A549 (cell line): ENCODE measurements around the gene POGLUT2. TPM values are rescaled to one million over a fixed set of nuclear protein-coding genes. Genes with fewer than 3 reads are reported as not detected.

Experiments used
- ATAC-seq, 2 experiments: fragments of 200-7000 bp in 1 of 2; fragments of >200 bp in 1 of 2; cut with Nextera tagmentation in 1 of 2; cut with Tn5 transposase in 1 of 2; 3 replicates each; pipeline versions ENCODE4 v1.8.0 to v1.9.1; 2018 to 2020; ENCODE audit warnings: mild to moderate bottlenecking in 1 of 2, moderate library complexity in 1 of 2
- CTCF ChIA-PET: fragments of 300-600 bp; sonication (Branson Sonifier 250); formaldehyde crosslinking; extraction: SDS; loops from one replicate; lab custom pipeline; 2021; ENCODE audit warnings: antibody characterized with exemption, inconsistent platforms; lab: Yijun Ruan, JAX
- POLR2A ChIA-PET: fragments of 350-600 bp; formaldehyde crosslinking; extraction: SDS; loops from one replicate; lab custom pipeline; 2021; ENCODE audit warnings: antibody characterized with exemption, inconsistent platforms; lab: Yijun Ruan, JAX
- DNase-seq, 2 experiments: peaks; one replicate each; pipeline versions ENCODE4 v3.0.0 to v3.0.0-alpha.2; 2011 to 2016; ENCODE audit warnings: low read depth in 1 of 2, low spot score in 1 of 2
- FAIRE-seq: peaks from 2 replicates; lab custom pipeline; 2011; peaks lifted over from hg19 to GRCh38; lab: Jason Lieb, UNC
- H3K27ac ChIP-seq, 2 experiments: fragments of >200 bp; sonication (Bioruptor Twin); formaldehyde crosslinking; 3 replicates each; pipeline ENCODE4 v1.5.1; 2016 to 2017
- H3K4me1 ChIP-seq: fragments of >200 bp; sonication (Bioruptor Twin); formaldehyde crosslinking; 3 replicates; pipeline ENCODE4 v1.6.1; 2016
- H3K4me2 ChIP-seq: fragments of >200 bp; sonication (Bioruptor Twin); formaldehyde crosslinking; 3 replicates; pipeline ENCODE4 v1.6.1; 2016
- H3K4me3 ChIP-seq: fragments of >200 bp; sonication (Bioruptor Twin); formaldehyde crosslinking; 3 replicates; pipeline ENCODE4 v1.5.1; 2016
- H3K9me3 ChIP-seq: fragments of >200 bp; sonication (Bioruptor Twin); formaldehyde crosslinking; 3 replicates; pipeline ENCODE4 v1.6.1; 2016
- CBX2 ChIP-seq: fragments of 200-600 bp; sonication (generic); IDR thresholded peaks from 2 replicates; pipeline ENCODE4 v1.6.1; 2016; ENCODE audit warnings: low read depth, mild to moderate bottlenecking, borderline replicate concordance
- CEBPB ChIP-seq, 2 experiments: fragments of >200 bp in 1 of 2; sonication (Bioruptor Twin) in 1 of 2; formaldehyde crosslinking in 1 of 2; IDR thresholded peaks; 2 replicates each; pipeline ENCODE4 v1.6.1; 2012 to 2016
- CHD2 ChIP-seq: fragments of 150-350 bp; IDR thresholded peaks from 2 replicates; pipeline ENCODE4 v1.6.1; 2014; ENCODE audit warnings: low read length; ENCODE audit not compliant: partially characterized antibody
- E2F6 ChIP-seq: IDR thresholded peaks from 2 replicates; pipeline ENCODE4 v1.6.1; 2012; ENCODE audit warnings: low read depth, borderline replicate concordance
- EHF ChIP-seq: fragments of 250-450 bp; sonication (Bioruptor Pico); IDR thresholded peaks from 2 replicates; pipeline ENCODE4 v1.5.0; 2020; ENCODE audit warnings: mild to moderate bottlenecking
- EHMT2 ChIP-seq: fragments of 200-600 bp; sonication (generic); IDR thresholded peaks from 2 replicates; pipeline ENCODE4 v1.6.1; 2016; ENCODE audit warnings: antibody characterized with exemption, low read depth, mild to moderate bottlenecking, moderate library complexity
- EP300 ChIP-seq, 2 experiments: fragments of >200 bp; sonication (Bioruptor Twin); formaldehyde crosslinking; IDR thresholded peaks; 2 replicates in 1 of 2; 3 replicates in 1 of 2; pipeline ENCODE4 v1.6.1; 2016 to 2017
- ESRRA ChIP-seq: fragments of 150-350 bp; IDR thresholded peaks from 2 replicates; pipeline ENCODE4 v1.6.1; 2014; ENCODE audit warnings: mild to moderate bottlenecking, low read length, borderline replicate concordance
- FOSB ChIP-seq: fragments of 250-450 bp; sonication (Bioruptor Pico); IDR thresholded peaks from 2 replicates; pipeline ENCODE4 v1.5.0; 2020; ENCODE audit warnings: mild to moderate bottlenecking, moderate library complexity
- FOSL2 ChIP-seq, 2 experiments: fragments of 450-650 bp in 1 of 2; fragments of >200 bp in 1 of 2; sonication (Bioruptor Twin) in 1 of 2; formaldehyde crosslinking; IDR thresholded peaks; 2 replicates each; pipeline versions ENCODE4 v1.5.0 to v1.6.1; 2016 to 2020; ENCODE audit warnings: mild to moderate bottlenecking in 1 of 2, moderate library complexity in 1 of 2
- FOXS1 ChIP-seq: fragments of 250-450 bp; sonication (Bioruptor Pico); IDR thresholded peaks from 2 replicates; pipeline ENCODE4 v1.5.0; 2020; ENCODE audit warnings: mild to moderate bottlenecking, moderate library complexity
- GATA3 ChIP-seq: IDR thresholded peaks from 2 replicates; pipeline ENCODE4 v1.6.1; 2012; ENCODE audit warnings: borderline replicate concordance
- HES2 ChIP-seq: fragments of >200 bp; sonication (Bioruptor Twin); formaldehyde crosslinking; IDR thresholded peaks from 2 replicates; pipeline ENCODE4 v1.6.1; 2016
- HOXA7 ChIP-seq: fragments of 250-450 bp; sonication (Bioruptor Pico); IDR thresholded peaks from 2 replicates; pipeline ENCODE4 v1.5.0; 2020; ENCODE audit warnings: mild to moderate bottlenecking, moderate library complexity
- HOXB13 ChIP-seq: fragments of 250-450 bp; sonication (Bioruptor Pico); IDR thresholded peaks from 2 replicates; pipeline ENCODE4 v1.5.0; 2020; ENCODE audit warnings: low read depth, mild to moderate bottlenecking, moderate library complexity
- KDM1A ChIP-seq: fragments of 200-600 bp; sonication (generic); IDR thresholded peaks from 2 replicates; pipeline ENCODE4 v1.6.1; 2016; ENCODE audit warnings: low read depth, mild to moderate bottlenecking
- MAFK ChIP-seq: fragments of 450-650 bp; IDR thresholded peaks from 2 replicates; pipeline ENCODE4 v1.6.1; 2014; ENCODE audit not compliant: partially characterized antibody
- NR3C1 ChIP-seq: fragments of >200 bp; sonication (Bioruptor Twin); formaldehyde crosslinking; IDR thresholded peaks from 3 replicates; pipeline ENCODE4 v1.6.1; 2017
- POLR2A ChIP-seq: IDR thresholded peaks from 2 replicates; pipeline ENCODE4 v1.6.1; 2012; ENCODE audit warnings: mild to moderate bottlenecking, low read length
- POLR2AphosphoS2 ChIP-seq: conservative IDR thresholded peaks from 2 replicates; pipeline ENCODE4 v1.6.1; 2012; ENCODE audit warnings: low read length, improper control_type of control experiment, inconsistent platforms
- RARB ChIP-seq: fragments of 250-450 bp; sonication (Bioruptor Pico); IDR thresholded peaks from 2 replicates; pipeline ENCODE4 v1.8.0; 2021; ENCODE audit warnings: mild to moderate bottlenecking, moderate library complexity
- RCOR1 ChIP-seq: fragments of 150-350 bp; IDR thresholded peaks from 2 replicates; pipeline ENCODE4 v1.6.1; 2014; ENCODE audit warnings: antibody characterized with exemption, low read length, low read depth
- RFX5 ChIP-seq: fragments of 450-650 bp; IDR thresholded peaks from 2 replicates; pipeline ENCODE4 v1.7.1; 2014; ENCODE audit warnings: antibody characterized with exemption, mild to moderate bottlenecking, moderate library complexity
- RNF2 ChIP-seq: fragments of 200-600 bp; sonication (generic); IDR thresholded peaks from 2 replicates; pipeline ENCODE4 v1.6.1; 2016; ENCODE audit warnings: low read depth, mild to moderate bottlenecking, antibody characterized with exemption, moderate library complexity, borderline replicate concordance
- SMC3 ChIP-seq: fragments of >200 bp; sonication (Bioruptor Twin); formaldehyde crosslinking; IDR thresholded peaks from 3 replicates; pipeline ENCODE4 v1.6.1; 2018; ENCODE audit warnings: inconsistent platforms
- SREBF2 ChIP-seq: fragments of 450-650 bp; IDR thresholded peaks from 2 replicates; pipeline ENCODE4 v1.6.1; 2014; ENCODE audit warnings: mild to moderate bottlenecking, moderate library complexity
- ZSCAN20 ChIP-seq: fragments of 250-450 bp; sonication (Bioruptor Pico); IDR thresholded peaks from 2 replicates; pipeline ENCODE4 v1.8.0; 2022; ENCODE audit warnings: mild to moderate bottlenecking, moderate library complexity
- WGBS: methylation state at CpG from one replicate; pipeline ENCODE4 v1.1.6; 2017; ENCODE audit errors: missing lambda C conversion rate; 5-methylcytosine and 5-hydroxymethylcytosine counted together
- polyA plus RNA-seq, 4 experiments: library from polyadenylated mRNA; depleted of rRNA in 3 of 4; stranded (reverse); fragments of >200 nt; fragmentation: RNase III in 1 of 4; extraction: RNeasy Plus Mini Kit Qiagen cat#74134 plus additional on column Dnase treatment in 1 of 4; gene quantifications; 2 replicates in 3 of 4; 3 replicates in 1 of 4; pipeline ENCODE4 v1.2.3, GENCODE V29; 2011 to 2017
- TF ChIP-seq, protein P1 (sequence below): fragments of 450-650 bp; IDR thresholded peaks from 2 replicates; pipeline ENCODE4 v1.6.1; 2014; ENCODE audit warnings: antibody characterized with exemption
- TF ChIP-seq, protein P2 (sequence below): fragments of 150-350 bp; IDR thresholded peaks from 2 replicates; pipeline ENCODE4 v1.6.1; 2014; ENCODE audit warnings: low read depth, mild to moderate bottlenecking, low read length

POGLUT2 gene
- polyA plus RNA-seq, 2 of the 4 experiments (the other 2 are of a cell fraction) = 5.3 to 9.1 TPM

DNA sequence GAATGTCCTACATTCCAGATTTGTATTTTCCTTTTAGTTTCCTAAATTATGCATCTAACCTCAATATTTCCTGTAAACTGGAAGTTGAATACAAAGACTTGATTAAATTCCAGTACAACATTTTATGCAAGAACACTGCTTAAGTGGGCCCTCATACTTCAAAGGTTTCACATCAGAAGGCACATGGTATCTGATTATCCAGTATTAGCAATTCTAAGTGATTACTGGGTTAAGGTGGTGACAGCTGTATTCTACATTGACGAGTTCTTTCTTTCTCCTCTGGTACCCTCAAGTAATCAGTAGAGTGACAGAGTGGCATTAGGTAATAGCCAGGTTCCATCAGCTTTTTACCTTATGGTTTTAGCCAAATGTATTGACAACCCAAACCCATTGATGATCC is 18.5 kb upstream of the POGLUT2 start:
- Histone ChIP-seq H3K4me3 (no peak overlapping the region), H3K4me1 (no peaks in the 10 kb centered on the region), H3K4me2 (no peak overlapping the region), H3K27ac (no peak overlapping the region), H3K9me3 (no peaks in the 10 kb centered on the region)
- no peak for FAIRE-seq
- no peak for TF ChIP-seq ESRRA
- TF ChIP-seq RCOR1 = no peak
- no peak for TF ChIP-seq RFX5
- no peak for TF ChIP-seq POLR2A
- DNase-seq = no peak
- POLR2A ChIA-PET = no interaction called here
- CTCF ChIA-PET = interaction anchor here (0.6 kb wide), 1 partner anchor 220 kb away, joined by 3 read pairs; the partner anchor contains the start of gene TPP2
- 100% methylated on average over 1 of the region's 1 CpG for WGBS
- no peak for ATAC-seq

DNA sequence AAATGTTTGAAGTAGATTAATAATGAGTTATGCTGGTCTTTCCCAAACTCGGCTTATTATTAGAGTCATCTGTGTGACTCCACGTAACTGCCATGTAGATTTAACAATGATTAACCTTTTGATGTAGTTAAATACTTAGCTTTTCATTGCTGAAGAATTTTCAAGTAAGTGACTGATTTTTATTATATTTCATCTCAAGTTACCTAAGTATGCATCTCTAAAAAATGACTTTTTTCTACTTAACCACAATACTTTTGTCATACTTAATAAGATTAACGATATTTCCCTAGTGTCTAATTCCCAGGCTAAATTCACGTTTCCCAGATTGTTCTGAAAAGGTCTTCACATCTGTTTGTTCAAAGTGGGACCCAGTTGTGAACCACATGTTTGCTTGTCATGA is 17.9 kb upstream of the POGLUT2 start:
- no peaks in the 10 kb centered on the region for H3K9me3 ChIP-seq
- no peak for TF ChIP-seq HOXA7 (CRISPR knock-in tag)
- no peak for TF ChIP-seq EHMT2
- TF ChIP-seq CBX2 = no peak
- TF ChIP-seq, protein P1, sequence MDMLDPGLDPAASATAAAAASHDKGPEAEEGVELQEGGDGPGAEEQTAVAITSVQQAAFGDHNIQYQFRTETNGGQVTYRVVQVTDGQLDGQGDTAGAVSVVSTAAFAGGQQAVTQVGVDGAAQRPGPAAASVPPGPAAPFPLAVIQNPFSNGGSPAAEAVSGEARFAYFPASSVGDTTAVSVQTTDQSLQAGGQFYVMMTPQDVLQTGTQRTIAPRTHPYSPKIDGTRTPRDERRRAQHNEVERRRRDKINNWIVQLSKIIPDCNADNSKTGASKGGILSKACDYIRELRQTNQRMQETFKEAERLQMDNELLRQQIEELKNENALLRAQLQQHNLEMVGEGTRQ = no peak
- no peak for TF ChIP-seq CHD2
- TF ChIP-seq, protein P2, sequence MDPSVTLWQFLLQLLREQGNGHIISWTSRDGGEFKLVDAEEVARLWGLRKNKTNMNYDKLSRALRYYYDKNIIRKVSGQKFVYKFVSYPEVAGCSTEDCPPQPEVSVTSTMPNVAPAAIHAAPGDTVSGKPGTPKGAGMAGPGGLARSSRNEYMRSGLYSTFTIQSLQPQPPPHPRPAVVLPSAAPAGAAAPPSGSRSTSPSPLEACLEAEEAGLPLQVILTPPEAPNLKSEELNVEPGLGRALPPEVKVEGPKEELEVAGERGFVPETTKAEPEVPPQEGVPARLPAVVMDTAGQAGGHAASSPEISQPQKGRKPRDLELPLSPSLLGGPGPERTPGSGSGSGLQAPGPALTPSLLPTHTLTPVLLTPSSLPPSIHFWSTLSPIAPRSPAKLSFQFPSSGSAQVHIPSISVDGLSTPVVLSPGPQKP = no peak
- TF ChIP-seq HES2 = no peak
- TF ChIP-seq EHF = no peak
- no peak for TF ChIP-seq RARB (CRISPR knock-in tag)
- TF ChIP-seq POLR2A = no peak
- TF ChIP-seq KDM1A = no peak
- TF ChIP-seq, all 56 proteins: peak for 0
- no peaks in the 10 kb centered on the region for H3K4me1 ChIP-seq
- DNase-seq = no peak
- H3K27ac ChIP-seq = no peak overlapping the region
- FAIRE-seq = no peak
- no peak overlapping the region for H3K4me2 ChIP-seq
- no peak overlapping the region for H3K4me3 ChIP-seq
- CTCF ChIA-PET = interaction anchor here (0.6 kb wide), 1 partner anchor 220 kb away, joined by 3 read pairs; the partner anchor contains the start of gene TPP2
- ATAC-seq = no peak
- POLR2A ChIA-PET = no interaction called here
- WGBS = 73% methylated on average over 4 of the region's 4 CpGs

- TF ChIP-seq E2F6 (no peak), NR3C1 (no peak), HOXB13 (CRISPR knock-in tag) (no peak), MAFK (no peak), ZSCAN20 (CRISPR knock-in tag) (no peak), SREBF2 (no peak), SMC3 (no peak), HES2 (no peak), POLR2AphosphoS2 (no peak), CBX2 (no peak), CEBPB (IDR thresholded peaks at IDR 0.05) (no peak), RNF2 (no peak), FOSL2 (IDR thresholded peaks at IDR 0.05) (no peak), FOSL2 (CRISPR knock-in tag; IDR thresholded peaks at IDR 0.05) (no peak), RARB (CRISPR knock-in tag) (no peak), GATA3 (no peak), FOSB (CRISPR knock-in tag) (no peak), EHF (no peak), FOXS1 (CRISPR knock-in tag) (no peak), EP300 (IDR thresholded peaks at IDR 0.05) (no peak)
- WGBS = 91% methylated on average over 5 of the region's 5 CpGs
- FAIRE-seq = no peak
- ChIA-PET POLR2A (no interaction called here), CTCF (no interaction called here)
- H3K4me2 ChIP-seq = no peak overlapping the region
- no peaks in the 10 kb centered on the region for H3K9me3 ChIP-seq
- no peak for DNase-seq
- H3K4me1 ChIP-seq = no peaks in the 10 kb centered on the region
- ATAC-seq = no peak
- no peak overlapping the region for H3K4me3 ChIP-seq
- H3K27ac ChIP-seq = no peak overlapping the region
Observed at GRCh38 chr13:102815788-102816187, 17.0 kb upstream of the POGLUT2 start.
